Coronary artery (tissue), 2 donors: ENCODE measurements around the gene SEMA6B.
"Not testable (repeated sequence)": the region's sequence is repeated elsewhere in the genome, so short reads cannot be mapped to it uniquely, and the experiment has no call there.

ENCODE experiments used
- DNase-seq: peaks from one replicate; pipeline ENCODE4 v3.0.0-alpha.2; 2017; ENCODE audit warnings: low spot score
- H3K27ac ChIP-seq, 2 donors: fragments of 200-600 bp; sonication (generic); one replicate each; pipeline ENCODE4 v1.5.1; 2016 to 2019
- H3K4me3 ChIP-seq: fragments of 200-600 bp; sonication (generic); 2 replicates; pipeline ENCODE4 v1.5.1; 2016; ENCODE audit warnings: mild to moderate bottlenecking, moderate library complexity
- CTCF ChIP-seq: fragments of 200-600 bp; sonication (generic); IDR thresholded peaks from one replicate; pipeline ENCODE4 v1.5.1; 2019; ENCODE audit warnings: antibody characterized with exemption

SEMA6B gene

GRCh38 chr19:4534836-4535658 is 24.4 kb downstream of the SEMA6B start, which contains the start of gene PLIN5:
PLIN5 (minus strand) TSS chr19:4535224; CDS start chr19:4534074, 1,150 bp downstream.
- Histone ChIP-seq H3K27ac (no peak within 1 kb of the TSS), H3K4me3 (peak within 1 kb of the TSS; percentile 49)
- no peak for TF ChIP-seq CTCF
- no peak for DNase-seq

- TF ChIP-seq CTCF = no peak
- Histone ChIP-seq H3K4me3 (no peak overlapping the region), H3K27ac (no peak overlapping the region)
- no peak for DNase-seq
These were observed 25.6 kb downstream of the SEMA6B start for GRCh38 chr19:4533835-4534424.

GRCh38 chr19:4533334-4533733 is 26.1 kb downstream of the SEMA6B start:
- Histone ChIP-seq H3K4me3 (no peak overlapping the region), H3K27ac (no peak overlapping the region)
- no peak for DNase-seq
- TF ChIP-seq CTCF = no peak

- no peak for TF ChIP-seq CTCF
- DNase-seq = no peak
- Histone ChIP-seq H3K27ac (no peak overlapping the region), H3K4me3 (no peak overlapping the region)
These were observed 27.8 kb downstream of the SEMA6B start for GRCh38 chr19:4531562-4532165.

- no peak overlapping the region for H3K4me3 ChIP-seq
- H3K27ac ChIP-seq = no peak overlapping the region
- TF ChIP-seq CTCF = no peak
- no peak for DNase-seq
These were observed 29.5 kb downstream of the SEMA6B start for GRCh38 chr19:4529924-4530522.

GRCh38 chr19:4528843-4529242 is 30.6 kb downstream of the SEMA6B start:
- no peak overlapping the region for H3K4me3 ChIP-seq
- no peak for DNase-seq
- TF ChIP-seq CTCF = no peak
- no peak overlapping the region for H3K27ac ChIP-seq

GRCh38 chr19:4527377-4527776 is 32.1 kb downstream of the SEMA6B start:
- not testable (repeated sequence) for DNase-seq, H3K4me3 ChIP-seq, H3K27ac ChIP-seq
